ENCODE data around the gene MRPL33.

Gene MRPL33

DNA sequence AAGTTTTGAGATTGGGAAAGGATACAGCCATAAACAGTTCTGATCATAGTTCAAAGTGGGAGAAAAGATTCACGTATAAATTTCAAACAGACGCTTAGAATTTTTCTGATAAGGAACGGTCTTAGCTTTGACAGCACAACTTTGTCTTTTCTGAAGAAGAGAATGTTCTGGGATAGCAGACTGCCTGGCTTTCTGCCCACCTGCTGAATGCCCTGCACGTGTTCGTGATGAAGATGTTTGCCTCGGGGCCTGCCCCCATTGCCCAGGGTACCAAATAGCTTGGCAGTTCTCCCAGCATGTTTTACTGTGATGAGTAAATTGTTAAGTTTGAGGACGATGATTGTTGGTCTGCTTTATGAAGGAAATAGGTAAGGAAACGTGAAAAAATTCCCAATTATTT lies 4.6 kb downstream of the MRPL33 start:
- Mint-ChIP-seq H3K36me3 (peaks cover 19% of the 10 kb centered on the region), H3K27ac (peak overlapping the region; percentile 20), H3K4me3 (no peak overlapping the region), H3K4me1 (peaks cover 25% of the 10 kb centered on the region), H3K9me3 (no peaks in the 10 kb centered on the region), H3K27me3 (no peaks in the 10 kb centered on the region)
- ATAC-seq (ENCODE audit: low read depth) (no peak), DNase-seq (ENCODE audit: low spot score in 2 of 2) (no peak)

DNA sequence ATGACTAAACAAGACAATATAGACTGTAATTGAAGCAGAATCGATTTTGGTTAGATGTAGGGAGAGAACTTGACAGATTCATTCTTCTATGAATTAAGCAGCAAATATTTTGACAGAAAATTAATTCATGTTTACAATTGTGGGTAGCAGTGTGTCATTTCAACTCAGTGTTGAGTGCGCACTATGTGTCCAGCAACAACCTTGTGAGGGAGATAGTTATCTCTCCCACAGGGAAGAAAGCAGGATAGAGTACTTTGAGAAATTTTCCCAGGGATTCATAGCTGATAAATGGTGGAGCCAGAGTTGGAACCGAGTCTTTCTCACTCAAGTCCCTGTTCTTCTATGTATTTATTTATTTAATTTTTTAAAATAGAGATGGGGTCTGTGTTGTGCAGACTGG lies 5.2 kb downstream of the MRPL33 start:
- H3K4me1 Mint-ChIP-seq: peaks cover 24% of the 10 kb centered on the region
- H3K27me3 Mint-ChIP-seq: no peaks in the 10 kb centered on the region
- no peak overlapping the region for H3K27ac Mint-ChIP-seq
- no peak overlapping the region for H3K4me3 Mint-ChIP-seq
- ATAC-seq (ENCODE audit: low read depth) (no peak), DNase-seq (ENCODE audit: low spot score in 2 of 2) (no peak)
- H3K9me3 Mint-ChIP-seq: no peaks in the 10 kb centered on the region
- H3K36me3 Mint-ChIP-seq: peaks cover 22% of the 10 kb centered on the region

DNA sequence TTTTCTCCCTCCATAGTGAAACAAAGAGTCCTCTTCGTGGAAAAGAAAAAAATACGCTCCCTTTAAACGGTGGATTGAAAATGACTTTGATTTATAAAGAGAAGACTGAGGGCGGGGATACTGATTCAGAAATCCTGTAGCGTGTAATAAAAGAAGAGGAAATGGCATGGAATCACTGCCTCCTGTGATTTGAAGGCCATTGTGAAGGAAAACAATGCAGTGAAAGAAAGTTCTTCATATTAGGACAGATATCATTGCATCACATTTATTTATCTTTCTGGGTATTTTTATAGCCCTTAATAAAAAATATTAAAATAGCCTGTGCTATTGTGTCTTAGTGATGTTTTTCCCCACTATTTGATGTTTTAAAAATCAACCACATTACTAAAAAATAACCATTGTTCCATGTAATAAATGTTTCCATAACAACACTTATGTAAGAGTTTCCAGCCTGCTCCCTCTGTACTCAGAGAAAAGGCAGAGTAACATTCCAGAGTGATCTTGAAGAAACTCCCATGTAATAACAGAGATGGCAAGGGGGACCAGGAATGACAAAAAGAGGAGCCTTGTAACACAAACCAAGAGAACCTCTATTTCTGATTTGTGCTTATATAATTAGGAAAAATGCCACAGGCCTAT lies 8.0 kb downstream of the MRPL33 start:
- H3K27me3 Mint-ChIP-seq: no peaks in the 10 kb centered on the region
- DNase-seq (ENCODE audit: low spot score in 2 of 2) (no peak), ATAC-seq (ENCODE audit: low read depth) (no peak)
- H3K4me1 Mint-ChIP-seq: peaks cover 8% of the 10 kb centered on the region
- peaks cover 23% of the 10 kb centered on the region for H3K36me3 Mint-ChIP-seq
- H3K9me3 Mint-ChIP-seq: no peaks in the 10 kb centered on the region
- no peak overlapping the region for H3K27ac Mint-ChIP-seq
- no peak overlapping the region for H3K4me3 Mint-ChIP-seq

DNA sequence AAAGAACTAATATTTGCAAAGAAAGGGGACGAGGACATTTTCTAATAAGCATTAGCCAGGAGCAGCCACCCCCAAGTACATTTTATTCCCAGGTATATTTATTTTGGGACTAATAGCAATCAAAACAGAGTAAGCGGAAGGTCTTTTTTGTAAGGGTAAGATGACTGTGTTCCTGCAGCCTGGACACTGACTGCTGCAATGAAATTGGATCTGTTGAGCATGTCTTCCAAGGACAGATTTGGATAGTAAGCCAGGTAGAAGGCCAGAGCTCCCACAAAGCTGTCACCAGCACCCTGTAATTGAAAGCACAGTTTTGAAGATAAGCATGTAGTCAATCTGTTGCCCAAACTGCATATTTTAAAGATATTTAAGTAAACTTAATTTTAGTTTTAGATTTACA lies 10.0 kb downstream of the MRPL33 start:
- Mint-ChIP-seq H3K27me3 (no peaks in the 10 kb centered on the region), H3K9me3 (no peaks in the 10 kb centered on the region), H3K4me1 (peaks cover 3% of the 10 kb centered on the region), H3K36me3 (peaks cover 20% of the 10 kb centered on the region), H3K27ac (no peak overlapping the region), H3K4me3 (no peak overlapping the region)
- no peak for DNase-seq (ENCODE audit: low spot score in 2 of 2)
- no peak for ATAC-seq (ENCODE audit: low read depth)

DNA sequence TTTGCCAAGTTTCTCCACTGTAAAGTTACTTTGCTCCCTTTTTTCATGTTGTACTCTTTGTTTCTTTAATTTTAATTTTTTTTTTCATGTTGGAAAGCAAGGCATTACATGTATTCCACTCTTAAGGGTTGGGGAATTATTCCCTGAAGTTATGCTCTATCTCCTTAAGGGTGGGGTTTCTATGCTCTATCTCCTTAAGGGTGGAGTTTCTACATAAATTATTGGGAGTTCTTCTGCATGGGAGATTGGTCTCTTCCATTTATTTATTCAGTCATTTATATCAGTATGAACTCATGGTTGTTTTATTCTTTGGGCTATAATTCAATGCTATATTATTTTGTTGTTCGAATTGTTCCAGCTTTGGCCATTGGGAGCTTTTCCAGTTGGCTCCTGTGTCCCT lies 11.2 kb downstream of the MRPL33 start:
- no peak overlapping the region for H3K4me3 Mint-ChIP-seq
- no peak overlapping the region for H3K27ac Mint-ChIP-seq
- no peaks in the 10 kb centered on the region for H3K9me3 Mint-ChIP-seq
- ATAC-seq (ENCODE audit: low read depth) (no peak), DNase-seq (ENCODE audit: low spot score in 2 of 2) (no peak)
- peaks cover 3% of the 10 kb centered on the region for H3K4me1 Mint-ChIP-seq
- H3K36me3 Mint-ChIP-seq: peaks cover 18% of the 10 kb centered on the region
- H3K27me3 Mint-ChIP-seq: no peaks in the 10 kb centered on the region

DNA sequence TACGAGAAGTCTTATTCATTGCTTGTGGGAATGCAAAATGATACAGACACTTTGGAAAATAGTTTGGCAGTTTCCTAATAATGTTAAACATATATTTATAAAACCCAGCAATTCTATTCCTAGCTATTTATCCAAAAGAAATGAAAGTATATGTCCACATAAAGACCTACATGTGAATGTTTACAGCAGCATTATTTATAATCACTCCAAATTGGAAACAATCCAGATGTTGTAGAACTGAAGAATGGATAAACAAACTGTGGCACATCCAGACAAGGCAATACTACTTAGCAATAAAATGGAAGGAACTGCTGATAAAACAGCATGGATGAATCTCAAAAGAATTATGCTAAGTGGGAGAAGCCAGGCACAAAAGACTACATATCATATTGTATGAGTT lies 19.3 kb downstream of the MRPL33 start:
- no peaks in the 10 kb centered on the region for H3K4me1 Mint-ChIP-seq
- peaks cover 8% of the 10 kb centered on the region for H3K36me3 Mint-ChIP-seq
- H3K27ac Mint-ChIP-seq: no peak overlapping the region
- H3K27me3 Mint-ChIP-seq: no peaks in the 10 kb centered on the region
- no peak overlapping the region for H3K4me3 Mint-ChIP-seq
- no peak for DNase-seq (ENCODE audit: low spot score in 2 of 2)
- no peaks in the 10 kb centered on the region for H3K9me3 Mint-ChIP-seq
- no peak for ATAC-seq (ENCODE audit: low read depth)

DNA sequence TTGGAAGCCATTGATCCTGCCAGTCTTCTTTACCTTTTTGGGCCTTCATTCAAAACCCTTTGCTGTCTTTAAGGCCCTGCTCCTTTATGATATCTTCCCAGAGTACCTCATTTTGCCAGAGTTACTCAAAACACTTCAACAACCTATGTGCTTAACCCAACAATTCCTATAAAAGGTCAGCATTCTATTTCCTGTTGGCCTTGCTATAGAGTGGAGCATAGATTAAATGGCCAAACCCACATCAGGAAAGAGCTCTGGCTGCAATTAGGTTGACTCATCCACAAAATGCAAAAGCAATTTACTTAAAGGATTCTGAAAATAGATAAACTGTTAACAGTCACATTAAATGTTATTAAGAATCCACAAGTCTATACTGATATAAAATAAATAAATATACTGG lies 21.2 kb downstream of the MRPL33 start:
- no peak overlapping the region for H3K27ac Mint-ChIP-seq
- H3K27me3 Mint-ChIP-seq: no peaks in the 10 kb centered on the region
- H3K4me1 Mint-ChIP-seq: no peaks in the 10 kb centered on the region
- ATAC-seq (ENCODE audit: low read depth) (no peak), DNase-seq (ENCODE audit: low spot score in 2 of 2) (no peak)
- H3K4me3 Mint-ChIP-seq: no peak overlapping the region
- peaks cover 12% of the 10 kb centered on the region for H3K36me3 Mint-ChIP-seq
- no peaks in the 10 kb centered on the region for H3K9me3 Mint-ChIP-seq

DNA sequence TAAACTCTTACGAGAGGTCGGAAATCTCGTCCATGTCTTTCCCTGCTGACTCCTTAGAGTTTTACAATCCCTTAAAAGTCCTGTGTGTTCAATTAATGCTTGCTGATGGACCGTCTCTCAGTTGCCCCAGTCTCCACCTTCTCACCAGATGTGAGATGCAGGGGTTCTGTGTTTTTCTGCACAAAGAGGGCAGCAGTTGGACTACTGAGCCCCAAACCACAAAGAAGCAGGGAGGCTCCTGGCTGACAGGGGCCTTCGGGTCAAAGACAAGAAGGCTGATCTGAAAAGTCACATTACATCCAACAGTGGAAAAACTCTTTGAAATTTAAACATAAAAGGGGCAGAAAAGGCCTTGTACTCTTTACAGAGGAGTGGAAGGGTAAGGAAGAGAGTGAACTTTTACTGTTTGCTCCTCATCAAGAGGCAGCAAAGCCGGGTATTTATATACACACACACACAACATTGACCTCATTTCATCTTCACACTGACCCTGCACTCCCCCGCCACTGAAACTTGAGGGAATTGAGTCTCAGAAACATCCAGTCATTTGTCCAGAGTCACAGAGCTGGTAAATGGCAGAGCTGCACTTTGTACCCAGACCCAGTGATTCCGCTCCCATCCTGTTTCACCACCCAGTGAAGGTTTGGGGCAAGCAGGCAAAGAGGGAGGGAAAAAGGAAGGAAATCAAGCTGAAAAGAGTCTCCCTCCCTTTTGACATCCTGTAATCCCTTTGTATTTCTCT lies 23.7 kb downstream of the MRPL33 start:
- ATAC-seq (ENCODE audit: low read depth): no peak
- no peak for DNase-seq (ENCODE audit: low spot score in 2 of 2)
- Mint-ChIP-seq H3K4me3 (no peak overlapping the region), H3K27me3 (no peaks in the 10 kb centered on the region), H3K36me3 (peaks cover 14% of the 10 kb centered on the region), H3K27ac (no peak overlapping the region), H3K4me1 (no peaks in the 10 kb centered on the region), H3K9me3 (no peaks in the 10 kb centered on the region)

DNA sequence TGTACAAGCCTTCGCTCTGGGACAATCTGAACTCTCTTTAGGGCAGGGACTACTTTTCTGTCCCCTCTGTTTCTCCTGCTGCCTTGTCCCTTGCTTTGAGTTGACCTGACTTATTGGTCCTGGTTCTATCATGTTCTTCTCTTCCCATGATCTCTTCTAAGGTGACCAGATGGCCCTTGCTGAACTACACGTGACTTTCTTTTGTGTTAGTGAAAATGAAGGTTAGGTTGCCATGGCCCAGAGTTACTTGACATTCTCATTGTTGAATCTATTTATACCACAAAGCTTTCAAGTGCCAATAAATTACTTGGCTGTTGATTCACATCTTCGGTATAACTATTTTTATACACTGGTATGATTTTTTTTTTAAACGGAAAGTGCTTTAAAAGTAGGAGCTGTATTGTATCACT lies 24.4 kb downstream of the MRPL33 start:
- H3K9me3 Mint-ChIP-seq: no peaks in the 10 kb centered on the region
- no peak for DNase-seq (ENCODE audit: low spot score in 2 of 2)
- H3K4me3 Mint-ChIP-seq: no peak overlapping the region
- peaks cover 14% of the 10 kb centered on the region for H3K36me3 Mint-ChIP-seq
- ATAC-seq (ENCODE audit: low read depth): no peak
- H3K27ac Mint-ChIP-seq: no peak overlapping the region
- no peaks in the 10 kb centered on the region for H3K27me3 Mint-ChIP-seq
- H3K4me1 Mint-ChIP-seq: no peaks in the 10 kb centered on the region

DNA sequence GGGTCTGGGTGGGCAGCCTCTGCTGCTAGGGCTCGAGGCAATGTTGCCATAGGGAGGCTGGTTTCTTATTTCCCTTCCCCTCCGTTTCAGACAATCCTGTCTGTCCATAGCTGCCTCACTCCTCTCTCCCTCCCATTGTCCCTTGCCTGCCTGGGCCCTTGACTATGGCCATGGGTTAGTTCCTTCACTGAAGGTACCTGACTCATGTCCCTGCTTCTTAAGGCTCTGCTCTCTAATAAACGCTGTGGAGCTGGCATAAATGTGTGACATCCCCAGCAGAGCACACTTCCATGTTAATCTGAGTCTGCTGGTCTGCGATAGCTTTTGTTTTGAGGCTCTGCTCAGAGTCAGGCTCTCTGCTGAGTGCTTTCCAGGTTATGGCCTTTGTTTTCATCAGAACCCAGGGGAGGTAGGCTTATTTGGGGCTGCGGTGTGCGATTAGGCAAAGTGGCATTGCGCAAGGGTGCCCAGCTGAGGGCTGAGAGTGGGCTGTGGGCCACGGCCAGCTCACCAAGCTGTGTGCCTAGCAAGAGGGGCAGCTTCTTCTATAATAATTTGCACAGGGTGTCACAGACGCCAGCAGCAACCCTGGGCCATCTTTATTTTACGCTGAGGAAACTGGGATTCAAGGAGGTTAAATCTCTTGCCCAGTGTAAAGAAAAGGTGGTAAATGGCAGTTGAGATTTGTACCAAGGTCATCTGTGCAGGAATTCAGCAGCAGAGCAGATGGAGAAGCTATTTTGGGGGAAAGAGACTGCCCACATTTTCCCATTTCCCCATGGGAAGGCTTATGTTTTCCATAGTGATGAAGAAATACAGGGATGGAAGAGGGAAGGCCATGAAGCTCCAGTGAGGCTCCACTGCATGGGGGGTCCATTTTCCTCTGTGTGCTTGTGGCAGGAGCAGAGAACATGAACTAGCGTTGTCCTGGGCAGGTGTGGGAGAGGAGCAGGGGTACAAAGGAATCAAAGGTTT lies 25.6 kb downstream of the MRPL33 start:
- DNase-seq (ENCODE audit: low spot score in 2 of 2) (no peak), ATAC-seq (ENCODE audit: low read depth) (no peak)
- H3K27me3 Mint-ChIP-seq: no peaks in the 10 kb centered on the region
- H3K27ac Mint-ChIP-seq: no peak overlapping the region
- no peak overlapping the region for H3K4me3 Mint-ChIP-seq
- no peaks in the 10 kb centered on the region for H3K4me1 Mint-ChIP-seq
- no peaks in the 10 kb centered on the region for H3K9me3 Mint-ChIP-seq
- peaks cover 12% of the 10 kb centered on the region for H3K36me3 Mint-ChIP-seq

DNA sequence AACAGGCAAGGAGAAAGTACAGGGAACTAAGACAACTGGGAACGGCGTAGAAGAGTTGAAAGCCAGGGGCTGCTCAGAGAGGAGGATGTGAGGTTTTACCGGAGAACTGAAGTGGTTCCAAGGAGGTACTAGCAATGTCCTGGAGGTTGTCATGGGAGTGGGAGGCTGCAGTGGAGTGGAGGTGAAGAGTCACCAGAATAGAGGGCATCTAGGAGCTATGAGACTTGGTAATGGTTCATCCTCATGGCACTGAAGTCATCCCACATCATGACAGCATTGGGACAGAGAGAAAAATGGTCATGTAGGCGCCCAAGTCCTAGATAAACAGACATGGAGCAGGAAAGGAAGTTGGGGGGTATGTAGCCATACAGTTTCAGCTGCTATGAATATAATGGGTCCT lies 26.3 kb downstream of the MRPL33 start:
- H3K4me3 Mint-ChIP-seq: no peak overlapping the region
- no peaks in the 10 kb centered on the region for H3K9me3 Mint-ChIP-seq
- DNase-seq (ENCODE audit: low spot score in 2 of 2) (no peak), ATAC-seq (ENCODE audit: low read depth) (no peak)
- H3K27me3 Mint-ChIP-seq: no peaks in the 10 kb centered on the region
- no peak overlapping the region for H3K27ac Mint-ChIP-seq
- H3K4me1 Mint-ChIP-seq: no peaks in the 10 kb centered on the region
- H3K36me3 Mint-ChIP-seq: peaks cover 12% of the 10 kb centered on the region

DNA sequence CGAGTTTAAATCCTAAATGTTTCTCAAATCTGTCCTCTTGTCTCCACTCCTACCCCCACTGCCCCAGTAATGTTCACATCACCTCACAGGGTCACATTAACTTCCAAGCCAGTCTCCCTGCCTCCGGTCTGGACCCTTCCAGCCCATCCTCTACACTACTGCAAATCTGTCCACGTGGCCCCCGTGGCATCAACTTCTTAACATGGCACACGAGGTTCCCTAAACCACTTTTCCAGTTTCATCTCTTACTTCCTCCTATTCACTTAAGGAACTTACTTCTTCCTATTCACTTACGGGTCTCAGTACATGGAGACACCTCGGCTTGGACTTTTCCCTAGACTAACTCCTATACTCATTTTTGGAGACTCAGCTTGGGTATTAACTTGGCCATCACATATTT lies 27.0 kb downstream of the MRPL33 start:
- Mint-ChIP-seq H3K4me3 (no peak overlapping the region), H3K4me1 (no peaks in the 10 kb centered on the region), H3K27me3 (no peaks in the 10 kb centered on the region)

DNA sequence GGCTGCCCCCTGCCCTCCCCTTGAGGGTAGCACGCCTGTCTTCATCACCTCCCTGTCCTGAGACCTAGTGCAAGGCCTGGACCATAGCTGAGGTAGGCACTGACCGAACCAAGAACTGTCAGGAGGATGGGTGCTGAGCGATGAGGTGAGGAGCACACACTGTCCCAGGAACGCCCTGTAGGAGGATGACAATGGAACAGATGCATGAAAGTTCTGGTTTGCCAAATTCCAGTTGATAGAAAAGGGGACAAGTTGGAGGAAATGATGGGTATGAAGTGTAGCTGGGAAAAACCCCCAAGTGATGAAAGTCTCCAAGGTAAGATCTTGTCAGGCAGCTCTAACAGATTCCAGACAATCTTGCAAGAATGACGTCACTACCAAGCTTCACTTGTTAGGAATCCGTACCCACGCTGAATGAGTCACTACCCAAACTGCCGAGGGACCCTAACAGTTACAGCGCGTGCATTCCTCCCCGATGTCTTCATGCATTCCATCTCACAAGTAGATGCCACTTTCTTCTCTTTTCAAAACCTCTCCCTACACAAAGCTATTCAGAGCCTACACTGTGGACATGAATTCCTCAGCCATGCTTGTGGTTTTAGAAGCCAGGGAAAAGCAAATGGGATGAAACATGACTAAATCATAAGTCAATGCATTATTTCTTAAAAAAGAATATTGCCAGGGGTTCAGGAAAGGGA lies 27.6 kb downstream of the MRPL33 start:
- no peaks in the 10 kb centered on the region for H3K9me3 Mint-ChIP-seq
- H3K4me3 Mint-ChIP-seq: no peak overlapping the region
- peaks cover 11% of the 10 kb centered on the region for H3K36me3 Mint-ChIP-seq
- H3K27me3 Mint-ChIP-seq: no peaks in the 10 kb centered on the region
- no peak for ATAC-seq (ENCODE audit: low read depth)
- no peaks in the 10 kb centered on the region for H3K4me1 Mint-ChIP-seq
- no peak overlapping the region for H3K27ac Mint-ChIP-seq
- DNase-seq (ENCODE audit: low spot score in 2 of 2): no peak

More for the DNA sequence above, 27.0 kb downstream of the MRPL33 start:
- Mint-ChIP-seq H3K9me3 (no peaks in the 10 kb centered on the region), H3K27ac (no peak overlapping the region), H3K36me3 (peaks cover 12% of the 10 kb centered on the region)
- ATAC-seq (ENCODE audit: low read depth): no peak
- no peak for DNase-seq (ENCODE audit: low spot score in 2 of 2)

DNA sequence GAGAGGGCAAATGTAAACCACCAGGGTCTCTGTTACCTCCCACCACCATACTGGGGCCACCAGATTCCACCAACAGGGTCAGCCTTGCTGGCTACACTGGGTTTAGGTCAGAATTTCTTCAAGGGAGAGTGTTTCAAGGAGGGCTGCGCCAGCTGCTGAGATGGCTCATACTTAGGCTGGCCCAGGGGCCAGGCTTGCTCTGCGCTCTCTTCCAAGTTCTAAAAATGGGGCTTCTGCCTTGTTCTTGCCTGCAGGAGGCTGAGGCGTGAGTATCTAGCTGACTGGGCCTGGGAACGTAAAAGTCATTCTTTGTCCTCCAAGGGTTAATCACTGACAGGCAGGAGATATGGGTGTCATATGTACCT lies 28.1 kb downstream of the MRPL33 start:
- H3K27ac Mint-ChIP-seq: no peak overlapping the region

More for the DNA sequence above, 28.1 kb downstream of the MRPL33 start:
- DNase-seq (ENCODE audit: low spot score in 2 of 2) (no peak), ATAC-seq (ENCODE audit: low read depth) (no peak)
- Mint-ChIP-seq H3K4me3 (no peak overlapping the region), H3K27me3 (no peaks in the 10 kb centered on the region), H3K9me3 (no peaks in the 10 kb centered on the region), H3K36me3 (peaks cover 11% of the 10 kb centered on the region), H3K4me1 (no peaks in the 10 kb centered on the region)

Data from memory B cell (primary cell).